ENCODE measurements around the gene FBXW11. TPM values are rescaled to one million over a fixed set of nuclear protein-coding genes. Genes with fewer than 3 reads are reported as not detected.
A peak's percentile ranks its signal among the peaks of the same experiment; 100 is the strongest.

FBXW11 gene
- total RNA-seq, 1 donor from 2014 or later: 64.7 TPM

DNA sequence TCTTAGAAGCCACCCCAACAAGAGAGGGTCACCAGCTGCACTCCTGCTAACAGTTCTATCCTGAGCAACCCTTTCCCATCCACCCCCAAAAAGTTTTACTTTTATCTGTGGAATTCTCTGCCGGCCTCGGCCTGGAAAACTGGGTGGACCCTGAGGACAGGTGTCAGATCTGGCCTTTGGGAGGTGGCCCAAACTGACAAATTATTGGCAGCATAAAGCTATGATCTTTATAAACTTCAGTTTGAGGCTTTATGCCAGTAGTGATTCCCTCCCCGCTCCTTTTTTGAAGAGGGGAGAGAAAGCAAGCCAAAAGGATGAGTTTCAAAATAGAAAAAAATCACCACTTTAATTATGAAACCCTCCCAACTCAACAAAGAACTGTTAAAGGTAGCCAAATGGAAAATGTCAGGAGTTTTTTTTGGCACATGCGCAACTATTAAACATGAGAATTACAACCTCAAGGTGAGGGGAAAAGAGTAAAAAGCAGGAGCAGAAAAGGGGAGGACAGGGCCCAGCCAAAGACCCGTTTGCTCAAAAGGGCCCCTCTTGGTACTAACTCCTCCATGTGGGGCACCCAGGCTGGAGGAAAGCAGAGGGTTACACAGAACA lies 49.4 kb downstream of the FBXW11 start:
- H3K36me3 ChIP-seq (ENCODE audit: insufficient read depth, low read length): no peaks in the 10 kb centered on the region
- no peaks in the 10 kb centered on the region for H3K27me3 Mint-ChIP-seq (ENCODE audit: low read depth, unreplicated experiment)
- peaks cover 89% of the 10 kb centered on the region for H4K20me1 ChIP-seq (ENCODE audit: insufficient read depth, low read length)
- no peak for TF ChIP-seq EZH2 (IDR thresholded peaks at IDR 0.05; ENCODE audit: insufficient read depth, low read length)
- TF ChIP-seq, protein P1, sequence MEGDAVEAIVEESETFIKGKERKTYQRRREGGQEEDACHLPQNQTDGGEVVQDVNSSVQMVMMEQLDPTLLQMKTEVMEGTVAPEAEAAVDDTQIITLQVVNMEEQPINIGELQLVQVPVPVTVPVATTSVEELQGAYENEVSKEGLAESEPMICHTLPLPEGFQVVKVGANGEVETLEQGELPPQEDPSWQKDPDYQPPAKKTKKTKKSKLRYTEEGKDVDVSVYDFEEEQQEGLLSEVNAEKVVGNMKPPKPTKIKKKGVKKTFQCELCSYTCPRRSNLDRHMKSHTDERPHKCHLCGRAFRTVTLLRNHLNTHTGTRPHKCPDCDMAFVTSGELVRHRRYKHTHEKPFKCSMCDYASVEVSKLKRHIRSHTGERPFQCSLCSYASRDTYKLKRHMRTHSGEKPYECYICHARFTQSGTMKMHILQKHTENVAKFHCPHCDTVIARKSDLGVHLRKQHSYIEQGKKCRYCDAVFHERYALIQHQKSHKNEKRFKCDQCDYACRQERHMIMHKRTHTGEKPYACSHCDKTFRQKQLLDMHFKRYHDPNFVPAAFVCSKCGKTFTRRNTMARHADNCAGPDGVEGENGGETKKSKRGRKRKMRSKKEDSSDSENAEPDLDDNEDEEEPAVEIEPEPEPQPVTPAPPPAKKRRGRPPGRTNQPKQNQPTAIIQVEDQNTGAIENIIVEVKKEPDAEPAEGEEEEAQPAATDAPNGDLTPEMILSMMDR (IDR thresholded peaks at IDR 0.05; ENCODE audit: insufficient read depth, low read depth, low read length): no peak
- peaks cover 92% of the 10 kb centered on the region for H3K79me2 ChIP-seq (ENCODE audit: insufficient read depth, low read length)
- no peaks in the 10 kb centered on the region for H3K9me3 Mint-ChIP-seq (ENCODE audit: unreplicated experiment)
- H3K27me3 ChIP-seq (ENCODE audit: insufficient read depth, low read length): no peaks in the 10 kb centered on the region
- peak overlapping the region; percentile 26 for H3K27ac Mint-ChIP-seq (ENCODE audit: unreplicated experiment)
- FAIRE-seq (no peak), DNase-seq (ENCODE audit: low read depth) (no peak)
- no peak overlapping the region for H3K4me3 Mint-ChIP-seq (ENCODE audit: unreplicated experiment)
- H3K4me1 Mint-ChIP-seq (ENCODE audit: low read depth, unreplicated experiment): peaks cover 43% of the 10 kb centered on the region
- H3K9me3 ChIP-seq (ENCODE audit: insufficient read depth, low read depth, low read length): no peaks in the 10 kb centered on the region
- H2AFZ ChIP-seq (ENCODE audit: low read depth, low read length): no peak overlapping the region
- H3K36me3 Mint-ChIP-seq (ENCODE audit: low read depth, unreplicated experiment): no peaks in the 10 kb centered on the region
- H3K4me1 ChIP-seq (ENCODE audit: insufficient read depth, low read length): peaks cover 37% of the 10 kb centered on the region
- no peak overlapping the region for H3K27ac ChIP-seq (ENCODE audit: low read depth, low read length)
- no peak overlapping the region for H3K9ac ChIP-seq (ENCODE audit: low read length)
- H3K4me3 ChIP-seq (ENCODE audit: insufficient read depth, low read depth, low read length): no peak overlapping the region
- H3K4me2 ChIP-seq (ENCODE audit: low read length): no peak overlapping the region

DNA sequence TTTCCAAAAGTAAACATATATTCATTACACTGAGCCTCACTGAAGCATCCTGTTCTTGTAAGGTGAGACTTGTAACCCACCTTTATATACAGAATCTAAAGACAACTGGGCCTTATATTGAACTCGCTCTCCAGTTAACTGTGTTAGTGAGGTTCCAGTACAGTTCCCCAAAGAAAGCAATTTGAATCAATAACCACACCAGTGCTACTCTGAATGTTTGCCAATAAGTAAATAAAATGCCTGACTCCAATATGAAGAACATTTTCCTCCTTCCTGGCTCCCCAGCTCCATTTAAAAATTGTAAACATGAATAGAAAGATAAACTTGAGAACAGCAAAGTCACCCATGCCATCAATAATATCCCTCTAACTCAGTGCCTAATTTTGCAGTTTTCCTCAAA lies 50.1 kb downstream of the FBXW11 start:
- no peak for FAIRE-seq
- Mint-ChIP-seq H3K4me1 (ENCODE audit: low read depth, unreplicated experiment) (peaks cover 45% of the 10 kb centered on the region), H3K36me3 (ENCODE audit: low read depth, unreplicated experiment) (no peaks in the 10 kb centered on the region), H3K4me3 (ENCODE audit: unreplicated experiment) (no peak overlapping the region), H3K27ac (ENCODE audit: unreplicated experiment) (no peak overlapping the region), H3K27me3 (ENCODE audit: low read depth, unreplicated experiment) (no peaks in the 10 kb centered on the region), H3K9me3 (ENCODE audit: unreplicated experiment) (no peaks in the 10 kb centered on the region)
- TF ChIP-seq, protein P1 (IDR thresholded peaks at IDR 0.05; ENCODE audit: insufficient read depth, low read depth, low read length): no peak
- TF ChIP-seq EZH2 (IDR thresholded peaks at IDR 0.05; ENCODE audit: insufficient read depth, low read length): no peak
- peaks cover 87% of the 10 kb centered on the region for H4K20me1 ChIP-seq (ENCODE audit: insufficient read depth, low read length)
- no peak overlapping the region for H2AFZ ChIP-seq (ENCODE audit: low read depth, low read length)
- H3K4me3 ChIP-seq (ENCODE audit: insufficient read depth, low read depth, low read length): no peak overlapping the region
- peaks cover 92% of the 10 kb centered on the region for H3K79me2 ChIP-seq (ENCODE audit: insufficient read depth, low read length)
- no peaks in the 10 kb centered on the region for H3K9me3 ChIP-seq (ENCODE audit: insufficient read depth, low read depth, low read length)
- no peaks in the 10 kb centered on the region for H3K36me3 ChIP-seq (ENCODE audit: insufficient read depth, low read length)
- no peaks in the 10 kb centered on the region for H3K27me3 ChIP-seq (ENCODE audit: insufficient read depth, low read length)
- H3K4me2 ChIP-seq (ENCODE audit: low read length): no peak overlapping the region
- peaks cover 37% of the 10 kb centered on the region for H3K4me1 ChIP-seq (ENCODE audit: insufficient read depth, low read length)
- no peak for DNase-seq (ENCODE audit: low read depth)
- no peak overlapping the region for H3K9ac ChIP-seq (ENCODE audit: low read length)
- no peak overlapping the region for H3K27ac ChIP-seq (ENCODE audit: low read depth, low read length)

DNA sequence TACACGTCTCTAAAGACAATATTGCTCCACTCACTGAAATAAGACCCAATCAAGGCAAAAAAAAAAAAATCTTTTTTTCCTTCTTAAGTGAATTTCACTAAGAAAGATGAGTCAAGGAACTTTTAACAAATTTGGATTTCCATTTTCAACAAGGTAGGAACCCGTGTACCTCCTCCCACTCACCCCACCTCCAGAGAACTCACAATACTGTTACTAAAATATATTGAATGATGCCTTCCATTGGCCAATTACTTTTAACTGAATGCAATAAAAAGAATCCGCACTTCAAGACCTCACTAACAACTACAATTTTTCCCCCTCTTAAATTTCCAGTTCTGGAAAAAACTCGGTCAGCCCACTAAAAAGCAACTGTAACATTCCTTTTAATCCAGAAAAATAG lies 50.7 kb downstream of the FBXW11 start:
- no peak overlapping the region for H3K27ac Mint-ChIP-seq (ENCODE audit: unreplicated experiment)
- no peak for FAIRE-seq
- Histone ChIP-seq H3K36me3 (ENCODE audit: insufficient read depth, low read length) (no peaks in the 10 kb centered on the region), H4K20me1 (ENCODE audit: insufficient read depth, low read length) (peaks cover 85% of the 10 kb centered on the region), H3K4me1 (ENCODE audit: insufficient read depth, low read length) (peaks cover 37% of the 10 kb centered on the region), H3K9me3 (ENCODE audit: insufficient read depth, low read depth, low read length) (no peaks in the 10 kb centered on the region), H3K27me3 (ENCODE audit: insufficient read depth, low read length) (no peaks in the 10 kb centered on the region), H3K79me2 (ENCODE audit: insufficient read depth, low read length) (peaks cover 92% of the 10 kb centered on the region), H2AFZ (ENCODE audit: low read depth, low read length) (no peak overlapping the region), H3K4me2 (ENCODE audit: low read length) (no peak overlapping the region), H3K9ac (ENCODE audit: low read length) (no peak overlapping the region), H3K4me3 (ENCODE audit: insufficient read depth, low read depth, low read length) (no peak overlapping the region), H3K27ac (ENCODE audit: low read depth, low read length) (no peak overlapping the region)
- TF ChIP-seq, protein P1 (IDR thresholded peaks at IDR 0.05; ENCODE audit: insufficient read depth, low read depth, low read length): no peak
- no peak for TF ChIP-seq EZH2 (IDR thresholded peaks at IDR 0.05; ENCODE audit: insufficient read depth, low read length)
- H3K9me3 Mint-ChIP-seq (ENCODE audit: unreplicated experiment): no peaks in the 10 kb centered on the region
- DNase-seq (ENCODE audit: low read depth): no peak
- H3K4me1 Mint-ChIP-seq (ENCODE audit: low read depth, unreplicated experiment): peaks cover 40% of the 10 kb centered on the region
- H3K27me3 Mint-ChIP-seq (ENCODE audit: low read depth, unreplicated experiment): no peaks in the 10 kb centered on the region
- H3K36me3 Mint-ChIP-seq (ENCODE audit: low read depth, unreplicated experiment): no peaks in the 10 kb centered on the region
- H3K4me3 Mint-ChIP-seq (ENCODE audit: unreplicated experiment): no peak overlapping the region

Data from astrocyte (in vitro differentiated cells and primary cell).